Superior temporal gyrus (tissue), 1 donor: ENCODE results near the gene UPK3B.
"Not testable (repeated sequence)": the region's sequence is repeated elsewhere in the genome, so short reads cannot be mapped to it uniquely, and the experiment has no call there.

Experiments
- DNase-seq: peaks from one replicate; pipeline ENCODE4 v3.0.0-alpha.2; 2016; ENCODE audit errors: extremely low spot score

The UPK3B gene

GRCh38 chr7:76509931-76510877, at the start of gene UPK3B:
Gene UPK3B (plus strand): TSS chr7:76510552. CDS start chr7:76510653, 101 bp downstream.
- no peak for DNase-seq

DNA sequence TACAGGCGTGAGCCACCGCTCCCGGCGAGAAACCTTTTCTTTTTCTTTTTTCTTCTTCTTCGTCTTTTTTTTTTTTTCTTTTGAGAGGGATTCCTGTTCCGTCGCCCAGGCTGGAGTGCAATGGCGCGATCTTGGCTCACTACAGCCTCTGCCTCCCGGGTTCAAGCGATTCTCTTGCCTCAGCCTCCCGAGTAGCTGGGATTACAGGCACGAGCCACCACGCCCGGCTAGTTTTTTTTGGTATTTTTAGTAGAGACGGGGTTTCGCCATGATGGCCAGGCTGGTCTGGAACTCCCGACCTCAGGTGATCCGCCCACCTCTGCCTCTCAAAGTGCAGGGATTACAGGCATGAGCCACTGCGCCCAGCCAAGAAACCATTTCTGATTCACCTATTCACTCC, 49.6 kb upstream of the UPK3B start:
- not testable (repeated sequence) for DNase-seq

DNA sequence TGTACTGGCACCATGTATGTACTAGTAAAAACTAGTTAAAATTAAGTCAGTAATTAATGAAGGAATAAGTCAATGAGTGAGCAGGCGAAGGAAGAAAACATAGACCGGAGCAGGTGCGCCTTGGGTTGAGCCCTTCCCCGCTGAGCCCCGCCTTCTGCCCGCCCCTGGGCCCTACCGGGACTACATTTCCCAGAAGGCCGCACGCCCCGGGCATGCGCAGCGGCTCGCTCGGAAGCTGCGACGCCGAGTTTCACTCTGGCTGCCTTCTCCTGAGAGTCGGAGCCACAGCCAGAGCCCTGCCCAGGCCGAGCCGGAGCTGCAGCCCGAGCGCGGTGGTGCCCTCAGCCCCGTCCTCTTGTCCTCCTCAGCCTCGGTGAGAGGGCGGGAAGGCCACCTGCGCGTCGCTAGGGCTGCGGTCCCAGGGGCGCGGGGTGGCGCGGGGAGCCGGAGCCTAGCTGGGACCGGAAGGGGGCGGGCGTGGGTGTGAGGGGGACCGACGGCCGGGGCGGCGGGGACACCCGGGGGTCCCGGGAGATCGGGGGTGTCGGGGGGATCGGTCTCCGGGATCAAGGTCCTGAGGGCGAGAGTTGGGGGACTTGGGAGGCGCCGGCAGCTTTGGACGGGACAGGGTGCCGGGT, 48.8 kb upstream of the UPK3B start, which contains the start of gene DTX2:
TSS of gene DTX2 (plus strand) at position 246 of the 638 bp plus-strand sequence. CDS start 18,801 bp downstream, outside the sequence.
- not testable (repeated sequence) for DNase-seq

DNA sequence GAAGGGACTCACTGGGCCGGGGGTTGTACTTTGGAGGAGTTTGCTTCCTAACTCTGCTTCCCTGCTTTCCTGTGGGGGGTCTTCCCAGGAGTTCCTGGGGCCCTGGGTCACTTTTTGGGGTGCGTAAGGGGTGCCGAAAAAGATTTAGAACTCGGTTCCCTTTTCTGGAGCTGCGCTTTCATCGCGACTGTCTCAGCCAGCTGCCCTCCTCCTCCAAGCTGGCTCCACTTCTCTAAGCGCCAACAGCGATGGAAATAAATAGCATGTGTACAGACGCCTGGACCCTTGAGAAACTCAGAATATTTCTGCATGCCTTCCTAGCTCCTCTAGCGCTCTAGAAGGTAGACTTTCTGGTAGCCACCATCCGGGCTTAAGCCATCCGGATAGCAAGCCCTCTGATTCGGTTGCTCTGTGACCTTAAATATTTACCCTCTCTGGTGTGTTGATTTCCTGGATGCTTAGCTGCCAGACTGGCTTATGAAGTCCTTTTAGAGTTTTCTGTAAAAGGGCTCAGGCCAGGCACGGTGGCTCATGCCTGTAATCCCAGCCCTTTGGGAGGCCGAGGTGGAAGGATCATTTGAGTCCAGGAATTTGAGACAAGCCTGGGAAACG, 48.0 kb upstream of the UPK3B start:
- not testable (repeated sequence) for DNase-seq

DNA sequence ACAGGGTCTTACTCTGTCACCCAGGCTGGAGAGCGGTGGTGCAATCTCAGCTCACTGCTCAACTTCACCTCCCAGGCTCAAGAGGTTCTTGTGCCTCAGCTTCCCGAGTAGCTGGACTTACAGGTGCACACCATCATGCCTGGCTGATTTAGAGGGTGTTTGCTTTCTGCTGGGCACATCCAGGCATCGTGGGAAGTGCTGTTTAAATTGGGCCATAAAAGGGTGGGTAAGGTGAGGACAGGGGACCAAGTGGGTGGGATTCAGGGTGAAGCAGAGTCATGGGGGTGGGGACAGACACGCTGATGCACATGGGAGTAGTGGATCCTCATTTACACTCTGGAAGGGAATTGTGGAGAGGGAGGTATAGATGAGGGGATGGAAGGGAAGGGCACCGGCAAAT, 45.4 kb upstream of the UPK3B start:
- not testable (repeated sequence) for DNase-seq

DNA sequence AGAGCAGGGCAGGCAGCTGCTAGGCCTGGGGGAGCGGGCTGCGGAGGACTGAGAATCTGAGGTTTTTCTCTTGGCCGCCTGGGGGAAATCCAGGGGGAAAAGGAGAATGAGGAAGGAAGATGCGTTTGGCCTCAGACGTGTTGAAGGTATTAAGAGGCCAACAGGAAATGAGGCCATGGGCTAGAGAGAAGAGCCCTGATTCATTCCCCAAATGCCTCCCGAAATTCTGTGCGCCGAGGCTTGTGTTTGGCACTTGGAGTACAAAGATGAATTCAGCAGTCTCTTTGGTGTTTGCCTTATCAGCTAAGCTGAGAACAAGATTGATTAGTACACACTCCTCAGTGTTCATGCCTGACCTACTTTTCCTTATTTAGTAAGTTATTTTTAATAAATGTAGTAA, 44.4 kb upstream of the UPK3B start:
- not testable (repeated sequence) for DNase-seq

GRCh38 chr7:76467743-76468404, 42.5 kb upstream of the UPK3B start:
- DNase-seq, result not testable (repeated sequence)

DNA sequence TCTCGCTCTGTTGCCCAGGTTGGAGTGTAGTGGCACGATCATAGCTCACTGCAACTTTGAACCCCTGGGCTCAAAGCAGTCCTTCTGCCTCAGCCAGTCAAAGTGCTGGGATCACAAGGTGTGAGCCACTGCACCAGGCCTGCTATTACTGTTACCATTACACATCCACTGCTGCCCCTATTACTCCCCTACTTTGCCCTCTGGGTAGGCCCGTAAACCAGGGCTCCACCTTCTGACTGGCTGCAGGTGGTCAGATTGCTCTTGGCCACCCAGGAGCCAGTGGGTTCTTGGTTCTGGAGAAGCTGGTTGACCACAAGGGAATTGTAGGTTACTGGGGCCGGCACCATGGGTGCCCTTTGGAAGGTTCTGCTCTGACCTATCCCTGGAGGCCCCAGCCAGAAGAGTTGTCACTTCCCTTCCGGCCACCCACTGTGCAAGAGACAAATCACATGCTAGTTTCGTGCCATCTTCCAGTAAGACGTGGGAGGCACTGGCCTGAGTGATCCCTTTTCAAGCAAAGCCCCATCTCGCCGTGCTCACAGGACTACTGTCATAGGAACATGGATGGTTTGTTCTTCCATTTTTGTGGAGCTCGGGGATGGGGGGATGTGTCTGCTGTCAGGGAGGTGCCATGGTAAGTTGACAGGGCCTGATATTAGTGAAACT, 38.7 kb upstream of the UPK3B start:
- DNase-seq, result not testable (repeated sequence)

DNA sequence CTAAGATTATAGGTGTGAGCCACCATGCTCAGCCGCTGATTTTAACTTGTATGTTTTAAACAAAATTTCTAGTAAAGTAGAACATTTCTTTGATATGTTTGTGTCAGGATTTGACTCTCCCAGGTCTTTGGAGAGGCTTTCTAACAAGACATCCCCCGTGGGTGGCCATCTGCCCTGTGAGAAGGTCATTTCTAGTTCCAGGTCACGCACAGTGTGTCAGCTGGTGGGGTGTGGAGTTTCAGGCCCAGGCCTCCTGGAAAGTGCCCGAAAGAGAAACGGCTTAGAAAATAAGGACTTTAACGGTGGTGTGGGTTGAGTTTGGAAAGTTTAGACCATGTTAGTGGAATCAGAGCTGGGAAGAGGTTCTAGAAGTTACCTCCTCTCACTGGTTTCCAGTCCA, 37.3 kb upstream of the UPK3B start:
- DNase-seq, result not testable (repeated sequence)

- DNase-seq, result not testable (repeated sequence)
Measured at GRCh38 chr7:76476280-76476679, 34.1 kb upstream of the UPK3B start.

- not testable (repeated sequence) for DNase-seq
Measured at GRCh38 chr7:76476742-76477474, 33.4 kb upstream of the UPK3B start.

DNA sequence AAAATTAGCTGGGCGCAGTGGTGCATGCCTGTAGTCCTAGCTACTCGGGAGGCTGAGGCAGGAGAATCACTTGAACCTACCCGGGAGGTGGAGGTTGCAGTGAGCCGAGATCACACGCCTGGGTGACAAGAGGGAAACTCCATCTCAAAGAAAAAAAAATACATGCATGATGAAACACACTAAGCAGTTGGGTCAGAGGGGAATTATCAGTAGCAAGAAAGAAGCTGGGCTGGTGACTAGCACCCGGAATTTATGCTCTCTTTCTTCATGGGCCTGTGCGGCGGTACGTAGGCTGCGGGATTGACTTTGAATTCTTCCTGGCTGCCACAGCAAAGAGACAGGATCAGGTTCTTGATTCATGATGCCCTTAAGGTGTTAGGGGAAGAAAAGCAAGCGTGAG, 30.7 kb upstream of the UPK3B start:
- DNase-seq, result not testable (repeated sequence)

- not testable (repeated sequence) for DNase-seq
Measured at GRCh38 chr7:76480403-76481253, 29.7 kb upstream of the UPK3B start.

- DNase-seq, result not testable (repeated sequence)
Measured at GRCh38 chr7:76482660-76483059, 27.7 kb upstream of the UPK3B start.

- DNase-seq, result not testable (repeated sequence)
Measured at GRCh38 chr7:76483081-76483480, 27.3 kb upstream of the UPK3B start.

DNA sequence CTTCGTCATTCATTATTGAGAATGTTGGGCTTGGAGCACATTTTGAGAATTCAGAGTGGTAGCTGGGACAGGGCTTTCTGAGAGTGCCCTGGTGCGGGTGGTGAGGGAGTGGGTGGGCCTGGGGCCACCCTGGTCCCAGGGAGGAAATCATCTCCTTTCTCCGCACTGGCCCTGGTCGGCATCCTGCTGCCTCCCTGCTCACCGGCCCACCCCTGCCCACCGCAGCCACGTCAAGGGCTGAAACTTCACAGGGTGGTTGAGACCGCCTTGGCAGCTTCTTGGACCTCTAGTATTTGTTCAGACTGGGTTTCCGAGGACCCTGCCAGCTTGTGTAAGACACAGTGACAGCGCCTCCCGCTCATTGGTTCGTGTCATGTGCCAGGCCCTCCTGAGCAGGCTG, 25.9 kb upstream of the UPK3B start:
- not testable (repeated sequence) for DNase-seq

GRCh38 chr7:76485822-76486610, 24.3 kb upstream of the UPK3B start:
- DNase-seq, result not testable (repeated sequence)

DNA sequence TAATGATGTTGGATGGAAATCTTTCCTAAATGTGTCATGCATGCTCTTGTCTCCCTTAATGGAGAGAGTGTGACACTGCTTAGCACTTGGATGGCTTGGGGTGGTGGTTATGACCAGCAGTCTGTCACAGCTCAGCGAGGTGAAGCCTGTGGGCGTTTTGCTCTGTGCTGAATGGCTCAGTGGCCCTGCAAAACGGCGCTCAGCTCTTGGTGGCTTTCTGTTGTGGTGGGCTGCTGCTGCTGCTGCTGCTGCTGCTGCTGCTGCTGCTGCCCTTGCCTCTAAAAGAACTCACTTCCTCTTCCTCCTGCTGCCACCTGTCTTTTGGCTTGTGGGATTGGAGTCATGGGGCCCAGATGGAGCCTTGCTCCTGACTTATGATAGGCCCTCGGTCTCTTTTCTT, 23.7 kb upstream of the UPK3B start:
- not testable (repeated sequence) for DNase-seq

DNA sequence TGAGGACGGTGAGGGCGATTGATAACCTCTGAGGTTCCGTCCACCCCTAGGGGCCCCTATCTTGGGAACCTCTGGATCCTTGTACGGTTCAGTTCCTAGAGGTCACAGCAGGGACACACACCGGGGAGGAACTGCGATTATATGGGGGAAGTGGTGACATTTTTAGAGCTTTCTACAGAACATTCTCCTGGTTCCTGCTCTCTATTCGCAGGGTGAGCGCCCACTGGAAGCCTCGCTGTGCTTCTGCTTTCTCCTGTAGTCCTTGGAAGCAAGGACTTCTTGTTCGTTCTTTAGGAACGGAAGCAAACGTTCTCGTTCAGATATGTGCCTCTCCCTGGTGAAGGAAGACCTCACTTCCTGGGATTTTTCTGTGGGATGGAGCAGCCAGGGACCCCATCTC, 22.4 kb upstream of the UPK3B start:
- not testable (repeated sequence) for DNase-seq
